Hematopoietic multipotent progenitor cell treated with erythropoietin and hydrocortisone succinate and interleukin-3 and kit ligand, for 17 days (in vitro differentiated cells): ENCODE data around the gene ARFGAP3.

Experiments
- DNase-seq: peaks from one replicate; pipeline ENCODE4 v3.0.0-alpha.2; 2015; ENCODE audit warnings: low spot score

ARFGAP3 gene

DNA sequence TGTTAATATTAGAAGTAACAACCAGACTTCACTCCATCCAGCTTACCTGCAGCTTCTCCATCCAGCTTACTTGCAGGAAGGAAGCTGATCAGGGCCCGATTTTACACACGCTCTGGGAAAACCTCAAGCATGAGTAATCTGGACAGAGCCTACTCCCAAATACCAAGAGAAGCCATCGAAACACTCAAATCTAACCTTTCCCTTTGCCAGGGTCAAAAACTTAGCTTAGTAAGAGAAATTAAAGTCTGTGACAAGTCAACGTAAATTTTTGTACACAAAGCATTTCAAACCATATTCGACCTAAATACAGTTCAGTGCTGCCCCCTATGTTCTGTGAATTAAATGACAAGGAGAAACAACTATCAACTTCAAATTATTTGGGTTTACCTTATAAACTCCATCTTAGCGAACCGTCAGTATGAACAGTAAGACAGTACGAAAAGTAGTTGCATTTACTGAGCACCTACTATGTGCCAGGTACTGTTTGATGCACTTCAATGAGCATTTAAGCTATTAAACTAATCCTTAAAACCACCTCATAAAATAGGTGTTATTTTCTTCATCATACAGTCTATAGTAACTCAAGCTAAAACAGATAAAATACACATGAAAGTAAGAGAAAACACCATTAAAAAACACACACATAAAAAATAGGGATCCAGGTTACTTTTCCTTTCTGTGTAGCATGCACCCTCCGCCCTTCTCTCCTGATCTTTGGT is 36.9 kb downstream of the ARFGAP3 start:
- peak; percentile 59 for DNase-seq

- no peak for DNase-seq
Observed at GRCh38 chr22:42819412-42820044, 37.5 kb downstream of the ARFGAP3 start.

DNA sequence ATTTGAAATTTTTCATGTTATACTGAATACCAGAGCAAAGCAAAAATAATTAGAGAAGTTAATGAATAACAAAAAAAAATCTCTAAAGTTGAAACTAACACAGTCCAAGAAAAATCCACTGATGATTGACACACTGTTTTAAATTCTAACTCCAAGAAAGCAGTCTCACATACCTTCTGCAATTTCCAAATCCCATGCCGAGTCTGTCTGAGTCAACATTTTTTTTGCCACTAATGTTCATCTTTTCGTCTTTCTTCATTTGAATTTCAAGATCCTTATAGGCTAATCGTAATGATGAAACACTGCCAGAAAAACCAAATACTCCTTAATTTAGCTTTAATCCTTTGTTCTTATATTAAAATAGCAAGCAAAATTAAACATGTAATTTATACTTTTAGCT is 39.5 kb downstream of the ARFGAP3 start:
- DNase-seq: no peak

DNA sequence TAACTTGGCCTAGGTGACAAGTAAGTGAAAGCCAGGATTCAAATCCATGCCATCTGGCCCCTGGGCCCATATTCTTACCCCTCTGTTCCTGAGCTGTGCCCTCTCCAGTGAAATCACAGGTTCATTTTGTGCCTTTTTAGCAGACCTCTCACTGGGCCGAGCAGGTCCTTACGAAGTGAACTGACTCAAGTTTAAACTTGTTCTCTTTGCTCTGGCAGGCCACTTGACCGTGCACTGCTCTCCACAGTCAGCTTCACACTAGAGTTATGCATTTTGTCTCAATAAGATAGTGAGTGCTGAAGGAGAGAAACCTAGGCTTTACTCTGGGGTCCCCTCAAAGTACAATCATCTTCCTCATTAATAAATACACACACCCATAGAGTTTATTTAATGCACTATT is 40.7 kb downstream of the ARFGAP3 start:
- DNase-seq: no peak

DNA sequence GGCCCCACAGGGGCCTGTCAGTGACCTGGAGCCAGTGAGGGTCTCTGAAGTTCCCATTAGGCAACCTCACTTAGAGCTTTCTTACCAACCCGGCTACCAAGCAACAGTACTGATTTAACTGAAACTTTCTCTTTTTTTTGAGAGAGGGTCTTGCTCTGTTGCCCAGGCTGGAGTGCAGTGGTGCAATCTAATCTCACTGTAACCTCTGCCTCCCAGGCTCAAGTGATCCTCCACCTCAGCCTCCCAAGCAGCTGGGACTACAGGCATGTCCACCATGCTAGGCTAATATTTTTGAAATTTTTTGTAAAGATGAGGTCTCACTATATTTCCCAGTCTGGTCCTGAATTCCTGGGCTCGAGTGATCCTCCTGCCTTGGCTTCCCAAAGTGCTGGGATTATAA is 42.5 kb downstream of the ARFGAP3 start:
- DNase-seq: no peak

DNA sequence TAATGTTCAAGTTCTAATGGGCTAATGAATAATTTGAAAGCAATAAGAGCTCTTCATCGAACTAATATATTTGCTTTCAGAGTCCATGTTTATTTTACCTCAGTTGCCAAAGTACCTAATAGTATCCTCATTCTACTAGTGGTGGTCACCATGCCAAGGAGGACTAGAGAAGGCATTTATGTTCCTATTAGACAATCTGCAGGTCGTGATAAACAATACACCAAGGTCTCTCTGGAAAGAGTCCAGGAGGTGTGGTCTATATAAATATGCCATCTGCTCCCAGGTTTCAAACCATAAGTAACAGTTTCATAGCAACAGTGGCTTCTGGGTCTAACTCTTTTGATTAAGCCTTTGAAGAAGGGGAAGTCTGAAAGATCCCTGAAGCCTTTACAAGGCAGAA is 42.9 kb downstream of the ARFGAP3 start:
- DNase-seq: peak; percentile 26

- no peak for DNase-seq
Observed at GRCh38 chr22:42813501-42813900, 43.6 kb downstream of the ARFGAP3 start.

- no peak for DNase-seq
Observed at GRCh38 chr22:42811459-42811858, 45.6 kb downstream of the ARFGAP3 start.

DNA sequence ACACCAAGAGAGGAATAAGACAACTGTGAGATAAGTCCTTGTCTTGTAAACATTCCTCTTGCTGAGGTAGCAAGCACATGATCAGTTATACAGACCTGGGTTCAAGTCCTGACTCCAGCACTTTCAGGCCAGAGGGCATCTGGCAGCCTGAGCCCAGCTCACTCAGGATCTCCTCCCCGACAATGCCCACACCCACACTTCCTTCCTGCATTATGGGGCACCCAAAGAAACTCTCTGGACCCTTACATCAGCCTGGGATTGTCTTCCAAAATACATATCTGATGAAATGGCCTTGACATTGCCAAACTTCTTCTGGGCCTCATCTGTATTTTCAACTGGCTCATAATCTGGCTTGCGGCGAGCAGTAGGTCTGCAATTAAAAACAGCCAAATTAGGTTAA is 48.6 kb downstream of the ARFGAP3 start:
- no peak for DNase-seq

DNA sequence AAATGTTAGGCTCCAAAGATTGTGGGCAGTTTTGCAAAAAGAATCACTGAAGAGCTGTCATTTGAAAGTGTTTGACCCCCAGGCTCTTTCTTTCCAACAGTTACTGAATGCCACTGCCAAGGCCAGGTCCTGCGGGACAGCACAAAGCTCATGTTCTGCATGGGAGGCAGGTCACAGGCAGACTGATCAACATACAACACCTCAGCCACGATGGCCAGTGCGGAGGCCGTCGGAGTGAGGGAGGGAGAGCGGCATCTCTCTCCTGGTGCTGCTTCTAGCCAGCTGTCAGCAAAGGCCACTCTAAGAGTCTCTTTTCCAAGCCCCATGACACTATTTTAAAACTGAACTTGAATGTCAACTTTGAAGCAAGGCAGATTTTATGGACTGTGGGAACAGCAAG is 49.9 kb downstream of the ARFGAP3 start:
- DNase-seq: no peak

- no peak for DNase-seq
Observed at GRCh38 chr22:42805998-42806830, 50.9 kb downstream of the ARFGAP3 start.

DNA sequence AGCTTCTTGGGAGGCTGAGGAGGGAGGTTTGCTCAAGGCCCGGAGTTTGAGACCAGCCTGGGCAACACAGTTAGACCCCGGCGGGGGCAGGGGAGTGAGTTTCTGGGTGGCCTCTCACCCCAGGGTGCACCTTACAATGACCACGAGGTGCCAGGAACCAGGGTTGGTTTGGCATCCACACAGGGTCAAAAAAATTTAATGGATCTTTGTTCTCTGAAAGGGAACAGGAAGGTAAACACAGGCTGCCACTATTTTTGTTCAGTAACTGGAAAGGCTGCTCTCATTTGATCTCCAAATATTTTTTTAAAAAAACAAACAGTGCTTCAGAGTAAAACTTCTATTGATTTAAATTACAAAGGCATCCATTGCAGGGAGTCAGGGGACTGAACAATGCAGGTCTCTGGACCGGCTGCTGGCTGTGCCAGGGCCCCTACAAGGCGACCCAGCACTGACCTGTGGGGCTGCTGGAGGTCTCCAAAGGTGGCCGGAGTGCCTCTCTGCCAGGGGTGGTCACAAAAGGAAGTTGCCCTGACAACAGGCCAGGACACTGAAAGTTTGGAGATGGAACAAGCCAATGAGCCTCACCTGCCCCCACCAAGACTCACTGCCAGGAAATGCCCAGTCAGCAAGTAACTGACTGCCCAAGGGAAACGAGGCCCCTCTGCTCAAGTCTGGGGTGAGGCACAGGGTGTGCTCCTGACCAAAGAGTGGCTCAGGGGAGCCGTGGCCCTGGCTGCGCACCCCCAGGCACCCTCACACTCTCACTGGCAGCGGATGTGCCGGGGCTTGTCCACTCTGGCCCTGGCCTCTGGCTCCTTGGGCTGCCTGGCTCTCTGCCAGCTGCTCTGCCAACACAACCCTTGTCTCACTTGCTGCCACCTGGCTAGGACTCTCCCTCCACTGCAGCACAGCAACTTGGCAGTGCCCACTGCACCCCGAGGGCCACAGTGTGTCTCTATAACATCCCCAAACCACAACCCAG is 51.8 kb downstream of the ARFGAP3 start:
- no peak for DNase-seq

- no peak for DNase-seq
Observed at GRCh38 chr22:42803389-42803788, 53.7 kb downstream of the ARFGAP3 start.

GRCh38 chr22:42801252-42802080 is 55.6 kb downstream of the ARFGAP3 start:
- DNase-seq: no peak

GRCh38 chr22:42800451-42801251 is 56.4 kb downstream of the ARFGAP3 start:
- no peak for DNase-seq

DNA sequence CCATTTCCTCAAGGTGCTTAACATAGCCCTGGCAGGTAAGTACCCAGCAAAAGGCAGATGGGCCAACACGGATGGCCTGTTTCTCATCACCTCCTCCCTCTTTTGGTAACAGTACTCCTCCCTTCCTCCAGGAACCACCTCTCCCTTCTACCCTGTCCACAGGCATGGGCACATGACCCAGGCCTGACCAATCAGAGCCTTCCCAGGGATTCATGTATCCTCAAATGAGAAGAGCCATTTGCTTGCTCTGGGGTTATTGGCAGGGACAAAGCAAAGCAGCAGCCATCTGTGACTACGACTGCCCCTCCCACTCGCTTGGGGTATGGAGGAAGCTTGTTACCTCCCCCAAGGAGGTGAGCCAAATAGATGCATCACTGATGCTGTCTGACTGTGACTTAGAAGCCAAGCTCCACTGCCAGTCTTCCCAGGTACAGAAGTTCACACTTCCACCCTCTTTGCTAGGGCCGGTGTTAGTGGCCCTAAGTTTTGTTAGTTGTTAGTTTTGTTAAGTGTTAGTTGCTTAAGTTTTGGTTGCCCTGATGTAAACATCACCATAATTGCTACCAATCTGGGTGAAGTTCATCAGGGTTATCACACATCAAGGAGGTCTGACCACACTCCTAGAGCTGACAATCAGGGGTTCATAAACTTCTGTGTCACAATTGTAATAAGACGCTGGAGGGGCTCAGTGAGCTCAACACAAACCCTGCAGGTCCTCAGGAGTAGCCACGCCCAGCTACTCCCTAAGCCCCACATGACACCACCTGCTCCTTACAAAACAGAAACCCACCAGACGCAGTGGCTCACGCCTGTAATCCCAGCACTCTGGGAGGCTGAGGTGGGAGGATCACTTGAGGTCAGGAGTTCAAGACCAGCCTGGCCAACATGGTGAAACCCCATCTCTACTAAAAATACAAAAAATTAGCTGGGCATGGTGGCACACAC is 57.3 kb downstream of the ARFGAP3 start:
- no peak for DNase-seq

DNA sequence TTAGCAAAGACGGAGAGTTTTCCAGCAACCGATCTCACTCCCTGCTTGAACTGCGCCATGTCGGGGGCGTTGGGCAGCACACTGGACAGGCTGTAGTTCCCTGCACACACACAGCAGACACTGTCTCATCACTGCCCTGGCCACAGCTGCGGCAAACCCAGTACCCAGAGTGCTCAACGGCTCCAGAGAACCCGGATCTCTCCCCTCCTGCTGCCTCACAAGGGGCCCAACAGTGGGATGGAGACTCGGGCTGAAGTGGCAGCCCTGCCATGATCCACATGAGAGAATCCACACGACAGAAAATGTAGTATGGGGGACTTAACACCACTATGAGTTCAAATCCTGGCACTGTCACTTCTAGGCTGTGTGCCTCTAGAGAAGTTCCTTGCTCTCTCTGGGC is 58.0 kb downstream of the ARFGAP3 start:
- DNase-seq: no peak

DNA sequence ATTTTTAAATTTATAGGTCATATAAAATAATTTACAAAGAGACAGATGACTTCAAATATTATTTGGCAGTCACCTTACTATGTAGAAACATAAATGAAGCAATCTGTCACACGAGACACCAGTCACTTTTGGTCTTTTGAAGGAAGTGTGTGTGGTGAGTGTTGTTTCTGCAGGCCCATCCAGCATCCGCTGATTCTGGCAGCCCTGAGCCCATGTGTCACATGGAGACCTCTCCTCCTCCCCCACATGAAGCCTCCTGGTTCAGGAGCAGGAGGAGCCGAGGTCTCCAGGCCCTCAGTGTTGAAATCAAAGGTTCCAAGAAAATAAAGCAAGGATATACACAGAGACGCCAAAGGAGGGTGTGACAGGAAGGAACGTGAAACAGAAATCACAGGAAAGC is 60.1 kb downstream of the ARFGAP3 start:
- no peak for DNase-seq

DNA sequence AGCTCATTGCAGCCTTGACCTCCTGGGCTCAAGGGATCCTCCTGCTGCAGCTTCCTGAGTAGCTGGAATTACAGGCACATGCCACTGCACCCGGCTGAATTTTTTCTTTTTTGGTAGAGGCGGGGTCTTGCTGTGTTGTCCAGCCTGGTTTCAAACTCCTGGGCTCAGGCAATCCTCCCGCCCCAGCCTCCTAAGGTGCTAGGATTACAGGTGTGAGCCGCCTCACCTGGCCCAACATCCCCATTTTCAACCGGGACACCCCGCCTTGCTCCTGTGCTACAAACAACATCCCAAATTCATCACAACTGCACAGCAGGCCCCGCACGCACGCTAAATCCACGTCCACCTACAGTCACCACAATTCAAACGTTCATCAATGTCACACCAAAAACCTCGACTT is 61.0 kb downstream of the ARFGAP3 start:
- no peak for DNase-seq
